Islet precursor cell (in vitro differentiated cells): ENCODE results near the gene DST.

Source experiments
- DNase-seq: peaks from one replicate; pipeline ENCODE4 v3.0.0-alpha.2; 2018

The DST gene

DNA sequence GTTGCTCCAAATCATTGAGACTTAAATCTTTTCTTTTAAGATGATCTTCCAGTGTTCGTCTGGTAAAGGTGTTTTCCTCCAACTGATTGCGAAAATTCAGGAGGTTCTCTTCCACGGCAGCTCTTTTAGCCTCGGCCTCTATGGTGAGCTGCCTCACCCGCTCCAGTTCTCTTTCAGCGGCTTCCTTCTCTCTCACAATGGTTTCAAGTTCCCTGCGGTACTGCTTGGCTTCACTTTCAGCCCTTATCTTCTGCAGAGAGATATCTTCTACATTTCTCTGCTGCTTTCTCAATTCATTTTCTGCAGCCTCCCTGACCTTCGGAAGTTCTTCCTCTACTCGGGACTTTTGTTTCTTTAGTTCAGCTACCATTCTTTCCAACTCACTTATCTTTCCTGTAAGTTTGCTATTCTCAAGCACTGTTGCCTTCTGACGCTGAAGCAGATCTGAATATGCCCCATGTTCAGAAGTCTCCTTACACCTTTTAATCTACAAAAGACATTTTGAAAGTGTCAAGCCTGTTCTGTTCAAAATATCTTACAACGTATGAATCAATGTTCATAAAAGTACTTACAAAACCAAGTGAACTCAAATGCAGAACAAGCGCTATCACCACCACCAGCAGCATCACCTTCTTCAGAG lies 22.3 kb downstream of the DST start:
- no peak for DNase-seq

DNA sequence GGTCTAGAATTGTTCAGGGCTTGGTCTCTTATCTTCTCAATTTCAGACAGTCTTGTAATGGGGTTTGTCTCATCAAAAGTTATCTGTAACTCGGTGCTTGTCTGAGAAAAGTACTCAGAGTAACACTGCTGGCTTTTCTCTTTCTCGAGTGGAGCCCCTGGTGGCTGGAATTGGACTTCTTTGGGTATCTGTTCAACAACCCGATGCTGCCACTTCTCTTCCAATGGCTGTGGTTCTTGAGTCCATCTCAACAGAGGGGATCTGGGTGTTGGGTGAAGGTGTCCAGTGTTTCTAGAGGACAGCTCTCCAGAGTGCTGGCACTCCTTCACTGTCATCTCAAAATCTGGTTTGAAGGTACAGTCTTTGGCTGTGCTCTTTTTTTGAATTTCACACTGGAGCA lies 24.6 kb downstream of the DST start:
- DNase-seq = no peak

DNA sequence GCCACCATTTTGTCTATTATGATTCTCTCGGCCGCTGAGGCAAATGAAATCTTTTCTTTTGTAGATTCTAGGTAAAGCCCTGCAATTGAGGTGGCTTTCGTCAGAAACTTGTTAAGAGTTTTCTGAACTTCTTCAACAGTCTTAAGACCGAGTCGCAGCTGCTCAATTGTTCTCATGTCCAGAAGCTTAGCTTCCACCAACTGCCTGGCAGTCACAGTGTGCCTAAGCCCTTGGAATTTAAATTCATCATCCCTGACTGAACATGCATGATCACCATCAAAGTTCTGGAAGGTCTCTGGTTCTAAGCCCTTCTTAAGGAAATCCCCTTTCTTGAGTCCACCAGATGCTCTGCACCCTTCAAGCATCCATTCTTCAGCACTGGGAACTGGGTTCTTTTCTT lies 25.7 kb downstream of the DST start:
- DNase-seq = no peak

DNA sequence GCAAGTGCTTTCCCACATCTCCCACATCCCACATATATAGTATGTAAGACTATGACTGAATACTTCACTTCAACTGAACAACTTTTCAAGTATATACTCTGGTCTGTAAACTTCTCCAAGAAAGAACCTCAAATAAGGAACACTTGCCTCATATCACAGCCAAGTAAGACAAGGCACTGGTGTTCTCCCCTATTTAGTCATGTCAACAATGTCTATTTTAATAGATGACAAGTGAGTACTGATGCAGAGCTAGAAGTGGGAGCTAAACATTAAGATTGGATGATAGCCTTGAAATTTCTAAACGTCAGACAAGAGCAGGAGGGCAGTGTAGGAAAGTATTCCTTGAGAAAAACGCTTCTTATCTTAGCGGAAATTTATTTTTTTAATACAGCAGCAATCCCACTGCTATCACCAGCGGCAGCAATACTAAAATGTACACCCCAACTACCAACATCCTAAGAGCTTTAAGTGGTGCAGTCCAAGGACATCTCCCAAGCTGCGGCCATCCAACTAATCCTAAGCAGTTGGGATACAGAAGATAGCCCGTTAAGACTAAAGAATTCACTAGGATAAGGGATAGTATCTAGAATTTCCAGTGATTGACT lies 29.3 kb downstream of the DST start:
- DNase-seq = no peak

DNA sequence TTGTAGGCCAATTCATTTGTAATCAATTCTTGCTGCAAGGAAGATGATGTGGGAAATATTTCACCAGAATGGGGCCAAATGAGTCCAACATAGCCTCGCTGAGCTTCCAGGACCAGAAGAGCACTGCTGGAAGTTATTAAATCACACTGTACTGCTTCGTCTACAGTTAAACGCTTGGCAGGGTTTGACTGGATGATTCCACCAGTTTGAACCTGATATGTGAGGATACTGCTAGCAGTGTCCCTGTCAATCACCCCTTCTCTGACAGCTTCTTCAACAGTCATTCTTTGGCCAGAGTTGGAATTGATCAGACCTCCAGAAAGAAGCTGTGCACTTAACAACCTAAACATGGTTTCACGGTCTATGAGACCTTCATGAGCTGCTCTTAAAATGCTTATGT lies 34.4 kb downstream of the DST start:
- no peak for DNase-seq

DNA sequence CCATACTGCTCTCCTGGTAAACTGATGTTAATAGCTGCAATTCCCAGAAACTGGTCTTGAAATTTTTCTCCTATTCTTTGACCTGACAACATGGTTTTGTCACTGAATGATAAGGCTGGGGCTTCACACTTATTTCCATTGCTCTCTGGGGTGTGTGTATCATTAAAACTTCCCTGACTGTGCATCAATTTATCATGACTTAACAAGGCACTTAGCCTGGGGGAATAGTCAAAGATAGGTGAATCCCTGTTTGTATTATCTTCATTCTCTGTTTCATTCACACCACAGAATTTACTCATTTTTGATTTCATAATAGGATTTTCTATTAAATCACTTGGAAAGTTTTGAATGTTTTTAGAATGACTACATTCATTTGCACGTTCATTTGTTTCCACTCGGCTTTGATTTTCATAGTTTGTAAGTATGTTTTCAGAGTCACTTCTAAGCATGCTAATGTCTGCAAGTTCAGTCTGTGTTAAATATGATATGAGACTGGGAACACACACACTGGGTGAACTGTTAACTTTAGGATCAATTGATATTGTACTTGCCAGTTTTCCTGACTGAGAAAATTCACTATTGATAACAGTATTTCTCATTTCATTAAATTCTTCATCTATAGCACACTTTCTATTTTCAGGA lies 35.5 kb downstream of the DST start:
- DNase-seq = no peak

DNA sequence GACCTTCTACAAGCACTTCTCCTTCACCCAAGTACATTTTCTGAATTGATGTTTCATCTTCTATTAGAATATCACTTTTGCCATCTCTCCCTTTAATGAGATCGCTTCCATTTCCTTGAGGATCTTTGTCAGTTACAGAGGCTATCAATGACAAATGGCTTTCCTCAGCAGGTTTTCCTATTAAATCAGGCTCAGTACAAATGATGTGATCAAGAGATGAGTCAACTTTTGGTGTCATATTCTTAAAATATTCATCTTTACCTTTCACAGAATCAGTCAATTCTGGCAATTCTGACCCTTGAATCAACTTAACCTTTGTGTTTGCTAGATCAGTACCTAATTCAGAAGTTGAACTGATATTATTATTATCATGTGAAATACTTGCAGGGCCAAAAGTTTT lies 37.3 kb downstream of the DST start:
- no peak for DNase-seq

DNA sequence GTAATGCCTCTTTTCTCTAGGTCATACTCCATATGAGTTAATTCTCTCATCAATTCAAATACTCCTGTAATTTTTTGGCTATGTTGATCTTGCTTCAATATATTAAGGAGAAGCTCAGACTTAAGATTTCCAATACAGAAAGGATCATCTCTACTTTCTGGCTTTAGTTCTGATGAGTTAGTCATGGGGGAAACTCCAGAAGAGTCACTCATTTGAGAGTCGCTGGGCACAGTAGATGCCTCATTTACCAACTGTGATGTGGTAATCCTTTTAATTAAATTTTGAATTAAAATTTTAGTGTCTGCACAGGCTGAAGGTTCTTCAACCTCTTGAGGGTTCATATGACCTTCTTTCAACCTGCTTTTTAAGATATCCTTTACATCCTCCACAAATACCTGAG lies 38.5 kb downstream of the DST start:
- no peak for DNase-seq

DNA sequence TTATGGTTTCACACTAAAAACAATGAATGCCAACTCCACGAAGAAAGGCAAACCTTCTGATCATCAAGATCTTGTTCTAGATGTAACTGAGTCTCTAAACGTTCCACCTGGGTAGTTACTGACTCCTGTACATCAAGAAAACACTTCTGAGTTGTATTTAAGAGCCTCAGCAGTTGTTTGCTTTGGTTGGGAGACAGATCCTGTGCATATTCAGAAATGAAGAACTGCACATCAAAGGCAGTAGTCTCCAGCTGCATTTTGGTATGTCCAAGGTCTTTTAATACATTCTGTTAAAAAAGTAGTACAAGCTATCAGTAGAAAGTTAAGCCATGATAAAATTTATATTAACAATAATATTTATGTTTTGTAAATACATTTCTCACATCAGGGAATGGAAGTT lies 41.3 kb downstream of the DST start:
- DNase-seq = no peak

DNA sequence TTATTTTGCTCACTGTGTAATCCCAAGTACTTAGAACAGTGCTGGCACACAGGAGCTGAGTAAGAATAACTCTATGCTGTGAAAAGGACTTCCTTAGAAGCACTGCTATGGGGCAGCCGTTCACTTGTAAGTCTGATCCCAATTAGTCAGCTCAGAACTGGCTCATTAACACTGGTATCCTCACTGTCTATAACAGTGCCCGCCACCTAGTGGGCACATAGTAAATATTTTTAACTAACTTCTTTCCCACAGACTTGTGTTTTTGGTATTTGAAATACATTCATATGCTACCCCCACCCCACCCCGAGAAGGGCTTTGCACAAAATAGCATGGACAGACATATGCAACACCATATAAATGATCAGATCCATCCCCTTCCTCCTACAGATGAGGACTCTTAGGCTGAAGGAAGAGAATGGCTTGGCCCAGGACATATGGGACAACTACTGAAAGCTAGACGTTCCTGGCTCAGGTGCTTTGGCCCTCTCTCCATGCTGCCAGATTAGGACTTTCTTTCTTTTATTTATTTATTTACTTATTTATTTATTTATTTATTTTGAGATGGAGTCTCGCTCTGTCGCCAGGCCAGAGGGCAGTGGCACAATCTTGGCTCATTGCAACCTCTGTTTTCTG lies 47.1 kb downstream of the DST start:
- no peak for DNase-seq

DNA sequence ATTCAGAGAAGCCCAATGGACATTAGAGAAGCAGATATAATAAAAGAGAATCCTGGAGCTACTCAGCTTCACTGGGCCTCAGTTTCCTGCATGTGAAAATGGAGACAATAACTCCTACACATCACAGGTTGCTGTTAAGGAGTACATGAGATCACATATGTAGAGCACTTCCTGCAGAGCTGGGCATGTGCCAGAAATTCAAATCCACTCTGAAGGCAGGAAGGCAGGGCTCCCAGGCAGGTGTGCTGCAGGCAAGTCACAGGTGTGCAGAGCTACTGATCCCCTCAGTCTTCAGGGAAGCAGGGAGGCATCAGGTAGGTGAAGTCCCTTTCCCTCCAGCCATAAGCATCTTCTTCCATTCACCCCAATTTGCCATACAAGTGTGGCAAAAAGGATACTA lies 48.0 kb downstream of the DST start:
- no peak for DNase-seq

DNA sequence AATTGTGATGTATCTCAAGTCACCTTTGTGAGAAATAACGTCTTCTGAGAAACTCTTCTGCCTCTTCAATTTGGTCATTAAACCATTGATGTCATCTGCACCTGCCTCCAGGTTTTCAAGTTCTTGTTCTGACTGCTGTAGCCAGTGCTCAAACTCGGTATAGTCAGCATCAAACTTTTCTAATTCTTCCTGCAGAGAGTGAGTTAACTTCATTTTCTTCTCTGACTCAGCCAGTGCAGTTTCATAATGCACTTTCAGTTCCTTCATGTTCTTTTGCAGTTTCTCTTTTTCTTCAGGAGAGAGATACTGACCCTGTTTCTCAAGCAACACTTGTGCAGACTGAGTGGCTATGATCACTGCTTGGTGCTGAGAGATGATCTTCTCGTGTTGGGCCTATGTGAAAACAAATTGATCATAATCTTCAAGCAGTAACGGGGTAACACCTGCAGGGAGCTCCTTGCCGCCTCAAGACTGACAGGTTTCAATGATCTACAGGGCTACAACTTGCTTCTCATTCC lies 48.8 kb downstream of the DST start:
- no peak for DNase-seq

DNA sequence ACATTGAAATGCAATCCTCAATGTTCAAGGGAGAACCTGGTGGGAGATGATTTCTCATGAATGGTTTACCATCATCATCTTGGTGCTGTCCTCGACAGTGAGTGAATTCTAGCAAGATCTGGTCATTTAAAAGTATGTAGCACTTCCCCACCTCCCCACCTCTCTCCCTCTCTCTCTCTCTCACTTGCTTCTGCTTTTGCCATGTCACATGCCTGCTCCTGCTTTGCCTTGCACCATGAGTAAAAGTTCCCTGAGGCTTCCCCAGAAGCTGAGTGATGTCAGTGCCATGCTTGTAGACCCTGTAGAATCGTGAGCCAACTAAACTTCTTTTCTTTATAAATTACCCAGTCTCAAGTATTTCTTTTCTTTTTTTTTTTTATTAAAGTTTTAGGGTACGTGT lies 60.5 kb downstream of the DST start:
- no peak for DNase-seq

DNA sequence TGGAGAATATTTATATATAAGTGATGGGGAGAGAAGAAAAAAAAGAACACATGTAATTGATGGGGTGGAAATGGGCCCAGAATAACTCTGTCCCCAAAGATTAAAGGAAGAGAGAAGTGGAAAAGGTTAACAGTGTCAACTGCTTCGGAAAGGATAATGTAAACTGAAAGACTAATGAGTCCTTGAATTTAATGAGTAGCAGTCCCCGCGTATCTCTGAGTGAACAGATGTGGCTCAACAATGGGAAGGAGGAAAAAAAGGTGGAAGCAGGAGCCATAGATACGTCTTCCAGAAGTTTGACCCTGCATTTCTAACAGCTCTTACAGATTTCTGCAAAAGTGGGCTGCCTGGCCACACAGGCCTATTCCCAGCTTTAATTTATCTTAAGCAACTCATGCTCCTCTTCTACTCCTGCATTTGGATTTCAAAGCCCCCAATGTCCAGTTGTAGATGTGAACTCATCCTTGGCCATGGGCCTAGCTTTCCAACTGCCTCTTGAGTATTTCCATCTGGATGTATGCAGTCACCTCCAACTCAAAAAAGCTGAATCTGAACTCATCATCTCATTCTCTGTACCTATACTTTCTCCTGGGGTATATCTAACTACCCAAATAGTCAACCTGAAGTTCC lies 61.3 kb downstream of the DST start:
- no peak for DNase-seq

DNA sequence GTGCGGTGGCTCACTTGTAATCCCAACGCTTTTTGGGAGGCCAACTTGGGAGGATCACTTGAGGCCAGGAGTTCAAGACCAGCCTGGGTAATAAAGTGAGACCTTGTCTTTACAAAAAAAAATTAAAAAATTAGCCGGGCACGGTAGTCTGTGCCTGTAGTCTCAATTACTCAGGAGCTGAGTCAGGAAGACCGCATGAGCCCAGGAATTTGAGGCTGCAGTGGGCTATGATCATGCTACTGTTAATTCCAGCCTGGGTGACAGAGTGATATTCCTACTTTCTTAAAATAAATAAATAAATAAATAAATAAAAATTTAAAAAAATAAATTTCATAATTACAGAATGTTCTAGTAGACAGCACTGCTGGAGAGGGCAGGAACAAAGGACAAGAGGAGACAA lies 62.4 kb downstream of the DST start:
- DNase-seq = no peak

DNA sequence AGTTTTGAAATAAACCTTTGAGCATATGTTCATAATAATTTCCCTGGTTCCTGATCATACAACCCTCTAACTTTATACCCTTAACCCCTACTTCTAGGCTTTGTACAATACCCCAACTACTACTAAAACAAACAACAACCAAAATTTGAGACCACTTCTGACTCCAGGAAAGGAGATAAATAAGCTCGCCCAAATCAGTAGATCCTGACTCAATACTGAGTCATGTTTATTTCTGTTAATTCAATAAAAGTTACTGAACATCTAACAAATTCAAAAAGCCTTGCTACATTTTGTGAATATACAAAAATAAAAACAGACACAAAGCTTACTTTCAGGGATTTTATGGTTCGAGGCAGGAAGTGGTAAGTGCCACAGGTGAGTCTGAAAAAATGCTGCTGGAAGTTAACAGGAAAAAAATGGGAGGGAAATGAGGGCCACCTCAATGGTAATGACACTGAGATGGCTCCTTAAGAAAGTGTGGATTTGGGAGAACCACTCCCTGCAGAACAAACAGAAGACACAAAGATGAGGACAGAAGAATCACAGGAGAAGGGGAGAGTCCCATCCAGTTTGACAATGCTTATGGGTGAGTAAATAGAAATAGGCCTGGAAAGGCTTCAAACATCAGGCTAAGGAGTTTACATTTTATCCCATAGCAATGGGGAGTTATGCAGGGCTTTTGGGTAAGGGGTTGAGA lies 63.4 kb downstream of the DST start:
- DNase-seq = no peak

DNA sequence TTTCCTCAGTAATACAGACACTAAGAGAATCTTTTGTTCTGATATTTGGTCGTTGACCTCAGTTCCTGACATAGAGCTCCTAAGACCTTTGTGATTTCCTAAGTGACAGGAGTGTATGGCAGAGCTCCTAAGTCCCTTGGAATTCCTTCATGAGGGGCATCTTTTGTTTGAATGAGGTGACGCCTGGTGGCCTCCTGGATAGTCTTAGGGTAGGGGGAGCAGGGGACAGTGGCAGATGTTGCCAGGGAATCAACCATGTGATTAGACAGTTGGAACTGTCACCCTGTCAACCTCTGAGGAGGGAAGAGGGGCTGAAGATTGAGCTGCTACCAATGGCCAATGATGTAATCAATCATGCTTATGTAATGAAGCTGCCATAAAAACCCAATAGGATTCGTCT lies 67.0 kb downstream of the DST start:
- no peak for DNase-seq

DNA sequence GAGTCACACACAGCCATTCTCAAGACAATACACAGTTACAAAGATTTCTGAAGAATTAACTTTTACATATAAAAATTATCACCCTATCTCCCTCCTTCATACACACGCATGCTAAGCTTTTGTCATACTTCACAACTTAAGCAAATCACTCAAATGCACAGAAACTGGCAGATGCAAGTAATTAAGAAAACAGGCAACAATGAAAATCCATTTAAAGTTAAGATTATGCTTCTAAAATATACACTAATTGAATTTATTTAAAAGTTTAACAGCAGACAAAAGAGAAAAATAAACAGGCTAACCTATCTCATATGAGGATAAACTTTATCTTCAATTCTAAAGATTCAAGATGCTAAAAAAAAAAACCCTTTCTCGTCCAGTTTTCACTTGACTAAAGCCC lies 68.4 kb downstream of the DST start:
- DNase-seq = no peak

DNA sequence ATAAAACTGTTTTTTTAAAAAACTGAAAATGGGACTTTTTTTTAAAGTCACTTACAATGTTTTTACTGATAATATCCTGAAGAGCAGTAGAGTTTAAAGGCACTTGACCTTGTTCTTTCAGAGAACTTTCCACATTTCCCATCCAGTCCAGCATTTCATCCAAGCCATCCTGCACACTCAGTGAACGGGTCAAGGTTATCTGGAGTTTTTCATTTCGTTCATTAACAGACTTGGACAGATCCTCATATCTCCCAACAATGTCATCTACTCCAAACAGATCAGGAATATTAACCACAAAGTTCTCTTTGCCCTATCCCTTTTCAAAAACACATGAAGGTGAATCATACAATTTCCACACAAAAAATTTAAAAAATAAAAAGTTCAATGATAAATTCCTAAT lies 69.1 kb downstream of the DST start:
- DNase-seq = no peak

DNA sequence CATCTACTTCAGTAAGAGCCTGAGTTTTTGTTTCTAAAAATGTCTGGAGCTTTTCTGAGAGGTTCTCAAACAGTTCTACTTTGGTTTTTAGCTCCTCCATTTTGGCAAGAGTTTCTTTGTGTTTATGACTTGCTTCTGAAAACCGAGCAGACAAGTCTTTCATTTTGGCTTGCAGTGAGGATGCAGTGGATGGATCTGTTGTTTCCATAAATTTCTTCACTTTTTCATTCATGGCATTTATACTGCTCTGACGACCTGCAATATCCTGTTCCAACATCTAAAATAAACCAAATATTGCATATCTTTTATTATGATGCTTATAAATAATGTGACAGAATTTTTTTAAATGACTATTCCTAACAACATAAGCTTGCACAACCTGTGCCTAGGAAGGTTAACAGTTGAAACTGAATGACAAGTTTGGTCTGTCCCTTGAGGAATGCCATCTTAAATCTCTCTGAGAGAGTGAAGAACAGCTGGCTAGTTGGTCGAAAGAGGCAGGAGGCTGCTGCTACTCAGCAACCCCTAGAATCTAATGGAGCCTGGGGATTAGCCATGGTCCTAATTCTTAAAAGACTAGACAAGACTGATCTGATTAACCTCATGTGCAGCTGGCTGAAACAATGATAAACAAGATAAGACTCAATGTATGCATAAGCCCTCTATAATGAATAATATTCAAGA lies 69.8 kb downstream of the DST start:
- no peak for DNase-seq

DNA sequence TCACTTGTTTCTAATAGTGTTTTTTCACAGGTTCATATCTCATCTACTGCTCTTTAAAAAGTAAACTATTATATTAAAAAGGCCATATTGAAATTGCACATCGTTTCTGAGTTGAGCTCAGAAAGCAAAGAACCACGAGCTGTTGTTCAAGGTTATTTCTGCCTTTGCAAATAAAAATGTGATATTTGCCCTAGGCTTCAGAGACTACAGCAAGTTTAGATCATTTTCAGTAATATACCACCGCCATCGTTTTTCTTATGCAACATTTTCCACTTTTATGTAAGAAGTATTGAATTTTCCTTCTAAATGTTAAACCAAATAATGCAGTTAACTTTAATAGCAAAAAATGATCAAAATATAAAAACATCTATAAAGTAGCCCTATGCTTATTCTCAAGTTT lies 71.1 kb downstream of the DST start:
- no peak for DNase-seq
